ENCODE data around the gene PDLIM4.

The PDLIM4 gene

GRCh38 chr5:132227485-132228240 lies 29.8 kb upstream of the PDLIM4 start, which contains the start of gene P4HA2:
TSS of gene P4HA2 (minus strand) at chr5:132227853. CDS start at chr5:132218626, 9,227 bp downstream.
- peak; percentile 38 for DNase-seq

GRCh38 chr5:132228241-132229035 lies 29.1 kb upstream of the PDLIM4 start:
- no peak for DNase-seq

GRCh38 chr5:132229236-132229635 lies 28.3 kb upstream of the PDLIM4 start:
- no peak for DNase-seq

GRCh38 chr5:132230871-132231270 lies 26.6 kb upstream of the PDLIM4 start:
- no peak for DNase-seq

DNA sequence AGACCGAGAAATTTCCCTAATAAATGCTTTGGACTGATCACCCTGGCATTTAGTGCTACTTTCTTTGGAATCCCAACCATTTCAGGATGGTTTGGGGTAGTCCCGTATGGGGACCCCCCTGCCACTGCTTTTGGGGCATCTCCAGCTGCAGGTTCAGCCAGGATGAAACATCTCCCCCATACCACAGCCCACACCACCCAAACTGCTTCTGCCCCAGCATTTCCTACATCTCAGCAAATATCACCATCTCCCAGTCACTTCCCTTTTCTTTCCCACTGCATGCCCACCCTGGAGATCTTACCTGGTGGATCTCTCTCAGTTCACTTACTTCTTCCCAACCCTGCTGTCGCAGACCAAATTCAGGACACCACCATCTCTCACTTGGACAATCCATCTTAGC lies 25.0 kb upstream of the PDLIM4 start:
- DNase-seq = no peak

GRCh38 chr5:132233081-132233480 lies 24.4 kb upstream of the PDLIM4 start:
- no peak for DNase-seq

DNA sequence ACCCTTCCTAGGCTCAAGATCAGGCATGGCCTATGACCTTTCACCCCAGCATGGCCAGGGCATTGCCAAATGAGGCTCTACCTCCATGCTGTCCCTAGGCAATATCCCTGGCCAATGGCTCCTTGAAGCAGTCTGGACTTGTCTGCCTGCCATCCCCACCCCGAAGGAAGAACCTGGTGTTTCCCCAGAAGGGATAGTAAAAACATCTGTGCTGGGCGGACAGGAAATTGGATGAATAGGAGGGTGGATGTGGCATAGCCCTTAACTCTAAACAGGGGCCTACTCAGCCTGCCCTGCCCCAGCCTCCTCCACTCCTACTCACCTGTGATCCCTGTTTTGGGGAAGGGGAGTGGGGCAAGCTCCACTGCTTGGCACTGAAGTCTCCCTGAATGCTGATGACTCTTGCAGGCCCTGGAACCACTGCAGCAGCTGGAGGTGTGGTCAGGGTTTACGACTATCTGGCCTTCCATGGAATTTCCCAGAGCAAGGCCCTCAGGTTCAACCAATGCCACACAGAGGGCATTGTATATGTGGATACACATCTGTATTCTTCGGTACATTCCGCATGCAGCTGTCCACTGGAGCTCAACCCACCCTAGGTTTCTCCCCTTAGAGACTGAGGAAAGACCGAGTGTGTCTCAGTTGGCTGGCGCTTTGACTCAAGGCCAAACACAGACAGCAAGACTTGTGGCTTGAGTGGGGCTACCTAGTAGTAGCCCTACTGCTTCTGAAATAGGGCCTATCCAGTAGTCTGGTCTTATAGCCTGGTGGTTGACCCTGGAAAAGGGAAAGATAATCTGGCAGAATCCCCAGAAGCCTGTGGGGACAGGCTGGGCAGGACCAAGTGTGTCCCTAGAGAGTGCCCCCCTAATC lies 23.4 kb upstream of the PDLIM4 start:
- DNase-seq = no peak

DNA sequence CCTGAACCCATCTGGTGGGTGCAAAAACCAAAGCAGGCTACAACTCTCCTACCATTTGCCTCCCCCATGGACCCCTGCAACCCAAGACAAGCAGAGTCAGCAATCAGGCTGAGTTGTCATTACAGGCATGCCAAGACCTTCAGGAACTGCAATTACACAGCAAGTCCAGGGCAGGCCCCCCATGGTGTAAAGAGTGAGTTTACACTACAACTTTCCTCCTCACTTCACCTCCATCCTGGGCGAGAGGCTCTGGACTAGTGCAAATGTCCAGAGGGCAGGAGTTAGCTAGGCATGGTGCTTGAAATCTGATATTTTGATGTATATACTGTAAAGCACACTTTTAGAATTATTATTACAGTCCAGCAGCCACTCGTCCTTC lies 22.8 kb upstream of the PDLIM4 start:
- no peak for DNase-seq

- DNase-seq = no peak
These were observed 22.2 kb upstream of the PDLIM4 start for GRCh38 chr5:132235340-132235739.

- DNase-seq = no peak
These were observed 20.4 kb upstream of the PDLIM4 start for GRCh38 chr5:132237141-132237540.

GRCh38 chr5:132237670-132238069 lies 19.8 kb upstream of the PDLIM4 start:
- DNase-seq = no peak

GRCh38 chr5:132238169-132238744 lies 19.2 kb upstream of the PDLIM4 start:
- DNase-seq = peak; percentile 68

DNA sequence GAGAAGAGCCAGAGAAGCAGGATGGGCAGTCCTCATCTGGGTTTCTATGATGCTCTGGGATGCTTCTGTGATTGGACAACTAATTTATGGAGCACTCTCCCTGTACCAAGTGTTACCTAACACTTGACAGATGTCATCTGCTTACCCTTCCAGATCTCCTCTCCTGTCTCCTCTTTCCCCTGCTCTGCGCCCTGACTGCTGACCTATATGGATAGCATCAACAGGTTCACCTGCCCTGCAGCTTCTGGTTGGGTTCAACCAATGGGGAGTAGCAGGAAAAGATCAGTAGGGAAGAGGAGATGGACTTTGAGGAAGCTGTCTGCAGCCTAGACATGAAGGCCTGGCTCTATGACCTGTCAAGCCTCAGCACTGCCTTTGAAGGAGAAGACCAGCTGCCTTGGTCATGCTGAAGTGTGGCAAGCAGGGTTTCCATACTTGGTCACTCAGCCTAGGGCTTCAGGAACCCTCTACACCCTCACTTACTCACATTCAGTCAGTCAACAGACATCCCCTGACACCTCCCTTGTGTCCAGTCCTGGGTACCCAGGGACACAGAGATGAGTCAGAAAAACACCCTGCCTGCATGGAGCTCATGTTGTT lies 18.5 kb upstream of the PDLIM4 start:
- no peak for DNase-seq

DNA sequence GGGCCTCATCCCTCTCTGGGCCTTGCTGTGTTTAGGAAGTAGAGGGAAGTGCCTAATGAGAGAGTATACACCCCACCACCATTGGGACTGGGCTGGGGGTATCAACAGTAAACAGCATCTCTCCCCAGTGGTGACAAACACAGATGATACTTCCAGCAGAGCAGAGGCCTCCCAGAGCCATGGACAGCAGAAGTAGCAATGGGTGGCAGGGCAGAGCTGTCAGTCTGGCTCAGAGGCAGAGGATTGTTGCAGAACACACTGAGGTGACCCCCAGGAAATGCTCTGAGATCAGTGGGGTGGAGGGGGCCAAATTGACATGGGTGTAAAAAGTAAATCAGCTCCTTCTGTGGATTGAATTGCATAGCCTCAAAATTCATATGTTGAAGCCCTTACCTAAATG lies 17.7 kb upstream of the PDLIM4 start:
- no peak for DNase-seq

GRCh38 chr5:132243366-132243977 lies 14.0 kb upstream of the PDLIM4 start:
- no peak for DNase-seq

- no peak for DNase-seq
These were observed 11.9 kb upstream of the PDLIM4 start for GRCh38 chr5:132245593-132245992.

GRCh38 chr5:132246806-132247205 lies 10.7 kb upstream of the PDLIM4 start:
- DNase-seq = no peak

DNA sequence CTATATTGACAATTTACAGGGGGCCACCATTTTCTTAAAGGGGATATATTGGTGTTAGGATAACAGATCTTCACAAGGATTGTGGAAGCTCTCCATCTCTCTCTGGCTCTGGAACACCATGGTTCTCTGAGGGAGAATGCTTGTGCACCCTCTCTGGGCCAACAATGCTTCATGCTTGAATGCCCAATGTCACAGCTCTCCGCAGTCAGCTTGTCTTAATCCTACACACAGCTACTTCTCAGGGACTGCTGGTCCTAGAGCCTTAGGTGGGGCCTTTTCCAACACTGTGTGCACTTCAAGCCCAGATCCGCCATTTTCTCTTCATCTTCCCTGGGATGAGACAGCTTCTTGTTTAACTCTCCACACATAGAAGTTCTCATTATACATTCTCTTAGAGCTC lies 6.9 kb upstream of the PDLIM4 start:
- DNase-seq = no peak

- DNase-seq = no peak
These were observed 6.2 kb upstream of the PDLIM4 start for GRCh38 chr5:132251220-132251725.

DNA sequence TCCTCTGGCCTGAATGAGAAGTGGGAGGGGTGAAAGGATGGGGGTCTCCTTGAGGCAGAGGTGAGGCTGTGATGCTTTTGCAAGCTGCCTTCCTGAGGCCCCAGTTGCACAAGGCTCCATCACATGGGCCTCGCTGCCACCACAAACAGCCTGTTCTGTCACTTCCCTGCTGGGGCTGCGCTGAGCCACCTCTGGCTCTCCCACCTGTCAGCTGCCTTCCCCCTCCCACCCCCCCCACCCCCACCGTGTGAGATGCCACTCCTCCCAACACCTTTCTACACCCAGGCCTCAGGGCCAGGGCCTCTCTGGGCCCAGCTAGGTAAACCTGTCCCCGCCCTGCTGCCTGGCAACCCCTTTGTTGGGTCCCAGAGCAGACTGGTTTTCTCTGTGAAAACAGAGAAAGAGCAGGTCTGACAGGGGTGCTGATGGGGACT lies 4.5 kb upstream of the PDLIM4 start:
- no peak for DNase-seq

DNA sequence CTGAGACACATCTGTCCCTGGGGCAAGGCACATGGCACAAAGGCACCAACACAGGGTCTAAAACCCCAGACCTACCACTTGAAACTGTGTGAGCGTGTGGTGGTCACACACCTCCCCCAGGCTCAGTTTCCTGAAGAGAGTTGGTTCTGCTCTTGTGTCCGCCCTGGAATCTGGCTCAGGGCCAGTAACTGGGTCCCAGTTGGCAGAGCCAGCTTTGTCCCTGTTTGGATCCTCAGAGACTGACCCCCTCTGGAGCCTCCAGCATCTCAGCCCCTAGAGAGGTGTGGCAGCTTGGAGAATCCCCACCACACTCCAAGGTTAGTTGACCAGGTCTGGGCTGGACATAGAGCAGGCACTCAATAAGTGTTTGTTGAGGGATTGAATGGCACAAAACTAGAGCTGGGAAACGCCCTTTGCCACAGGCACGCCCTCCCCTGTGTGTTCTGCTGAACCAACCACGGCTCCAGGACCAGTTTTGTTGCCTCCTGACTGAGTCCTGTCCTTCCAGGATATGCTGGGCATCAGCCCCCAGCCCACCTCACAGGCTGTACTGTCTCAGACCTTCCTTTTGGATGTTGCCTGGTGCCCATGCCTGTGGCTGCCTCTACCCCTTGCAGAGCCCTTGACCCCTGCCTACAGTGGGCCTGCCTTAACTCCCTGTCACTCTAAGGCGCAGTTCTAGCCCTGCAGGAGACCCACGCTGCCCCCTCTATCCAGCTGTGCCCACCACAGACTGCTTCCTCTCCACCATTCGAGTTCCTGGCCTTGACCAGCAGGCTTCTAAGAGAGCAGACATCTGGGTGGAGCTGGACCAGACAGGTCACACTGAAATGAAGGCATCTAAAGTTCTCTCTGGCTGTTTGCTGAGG lies 3.8 kb upstream of the PDLIM4 start:
- no peak for DNase-seq
